NCI-H1436 treated with DMSO at 0.1 percent for 48 hours (cell line): ENCODE data around the gene HDAC8.
A peak's percentile ranks its signal among the peaks of the same experiment; 100 is the strongest.
"Not testable (repeated sequence)": the region's sequence is repeated elsewhere in the genome, so short reads cannot be mapped to it uniquely, and the experiment has no call there.

Source experiments
- DNase-seq: peaks from one replicate; lab custom pipeline; 2025; lab: John Stamatoyannopoulos, UW

Gene HDAC8

DNA sequence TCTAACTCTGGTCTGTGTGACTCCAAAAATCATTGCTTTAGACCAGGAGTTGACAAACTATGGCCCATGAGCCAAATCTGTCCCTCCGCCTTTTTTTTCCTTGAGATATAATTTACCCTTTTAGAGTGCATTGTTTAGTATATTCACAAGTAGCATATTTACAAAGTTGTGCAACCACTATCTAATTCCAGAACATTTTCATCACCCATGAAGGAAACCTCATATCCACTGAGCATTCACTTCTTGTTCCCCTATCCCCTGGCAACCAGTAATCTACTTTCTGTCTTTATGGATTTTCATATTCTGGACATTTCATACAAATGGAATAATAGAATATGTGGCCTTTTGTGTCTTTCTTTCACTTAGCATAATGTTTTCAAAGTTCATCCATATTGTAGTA, 199.5 kb downstream of the HDAC8 start:
- DNase-seq, result no peak

DNA sequence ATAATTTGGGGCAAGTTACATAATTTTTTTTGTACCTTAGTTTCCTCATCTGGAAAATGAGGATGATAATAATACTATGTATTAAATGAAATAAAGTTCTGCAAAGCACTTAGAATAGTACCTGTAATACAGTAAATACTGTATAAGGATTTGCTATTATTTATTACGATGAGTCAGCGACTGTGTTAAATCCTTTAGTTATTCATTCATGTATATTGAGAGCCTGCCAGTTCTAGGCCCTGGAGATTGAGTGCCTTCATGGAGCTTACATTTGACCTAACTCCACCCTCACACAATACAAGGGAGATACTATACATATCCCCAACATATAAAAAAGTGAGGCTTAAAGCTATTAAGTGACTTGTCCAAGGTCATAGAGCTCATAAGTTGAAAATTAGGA, 199.9 kb downstream of the HDAC8 start:
- DNase-seq, result no peak

DNA sequence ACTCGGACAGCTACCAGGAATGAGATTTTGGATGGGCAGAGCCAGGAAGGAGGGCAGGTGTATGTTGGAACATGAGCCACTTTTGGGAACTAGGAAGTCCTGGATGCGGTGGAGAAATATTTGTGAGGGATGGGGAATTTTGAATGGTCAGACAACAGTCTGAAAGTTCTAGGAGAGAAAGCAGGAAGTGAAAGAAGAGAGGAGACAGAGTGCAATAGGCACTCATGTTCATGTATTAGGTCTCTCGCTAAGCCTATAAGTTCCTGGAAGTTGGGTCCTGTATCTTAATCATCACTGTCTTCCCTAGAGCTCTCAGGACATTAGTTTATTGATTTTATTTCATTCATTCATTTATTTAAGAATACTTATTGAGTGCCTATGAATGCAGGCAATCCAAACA, 201.2 kb downstream of the HDAC8 start:
- DNase-seq, result no peak

- no peak for DNase-seq
These were observed 203.8 kb downstream of the HDAC8 start for GRCh38 chrX:72368796-72369195.

- peak; percentile 1 for DNase-seq
These were observed 205.1 kb downstream of the HDAC8 start for GRCh38 chrX:72367516-72367915.

- no peak for DNase-seq
These were observed 205.8 kb downstream of the HDAC8 start for GRCh38 chrX:72366701-72367454.

DNA sequence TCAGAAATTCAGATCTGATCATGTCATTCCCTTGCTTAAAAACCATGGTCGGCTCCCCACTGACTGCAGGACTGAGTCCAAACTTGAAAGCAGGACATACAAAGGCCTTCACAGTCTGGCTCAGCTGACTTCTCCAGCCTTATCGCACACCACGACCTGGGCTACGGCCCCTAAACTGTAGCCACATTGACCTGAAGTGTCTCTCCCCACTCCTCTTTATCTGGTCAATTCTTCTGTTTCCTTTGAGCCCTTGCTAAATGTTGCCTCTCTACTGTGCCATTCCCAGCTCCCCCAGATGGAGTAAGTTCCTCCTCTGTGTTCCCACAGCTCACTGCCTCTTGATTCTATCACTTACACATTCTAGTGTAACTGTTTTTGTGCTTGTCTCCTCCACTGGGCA, 206.5 kb downstream of the HDAC8 start:
- DNase-seq, result no peak

- no peak for DNase-seq
These were observed 207.5 kb downstream of the HDAC8 start for GRCh38 chrX:72365126-72365525.

DNA sequence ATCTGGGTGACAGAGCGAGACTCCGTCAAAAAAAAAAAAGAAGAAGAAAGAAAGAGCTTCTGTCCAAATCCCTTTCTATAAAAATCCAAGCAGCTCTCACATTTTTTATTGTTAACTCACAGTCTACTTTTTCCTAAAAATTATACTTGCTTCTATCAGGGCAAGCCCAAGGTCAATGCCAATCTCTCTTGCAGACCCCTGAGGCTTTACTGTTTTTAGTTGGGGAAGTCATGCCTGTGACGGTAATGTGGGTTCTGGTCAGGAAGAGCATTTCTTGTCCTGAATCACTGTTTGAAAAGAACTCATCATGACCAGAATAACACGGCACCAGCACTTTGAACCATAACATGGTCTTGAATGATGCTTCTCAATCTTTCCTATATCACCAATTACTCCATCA, 212.3 kb downstream of the HDAC8 start:
- DNase-seq, result no peak

DNA sequence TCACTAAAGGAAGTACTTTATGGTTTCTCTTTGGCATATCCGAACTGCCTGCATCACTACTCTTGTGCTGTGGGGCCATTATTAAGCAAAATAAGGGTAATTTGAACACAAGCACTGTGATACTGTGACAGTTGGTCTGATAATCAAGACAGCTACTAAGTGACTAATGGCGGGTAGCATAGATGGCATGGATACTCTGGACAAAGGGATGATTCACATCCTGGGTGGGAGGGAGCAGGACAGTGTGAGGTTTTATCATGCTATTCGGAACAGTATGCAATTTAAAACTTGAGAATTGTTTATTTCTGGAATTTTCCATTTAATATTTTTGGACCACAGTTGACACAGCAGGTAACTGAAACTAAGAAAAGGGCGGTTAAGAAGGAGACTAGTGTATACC, 214.3 kb downstream of the HDAC8 start:
- DNase-seq, result no peak

DNA sequence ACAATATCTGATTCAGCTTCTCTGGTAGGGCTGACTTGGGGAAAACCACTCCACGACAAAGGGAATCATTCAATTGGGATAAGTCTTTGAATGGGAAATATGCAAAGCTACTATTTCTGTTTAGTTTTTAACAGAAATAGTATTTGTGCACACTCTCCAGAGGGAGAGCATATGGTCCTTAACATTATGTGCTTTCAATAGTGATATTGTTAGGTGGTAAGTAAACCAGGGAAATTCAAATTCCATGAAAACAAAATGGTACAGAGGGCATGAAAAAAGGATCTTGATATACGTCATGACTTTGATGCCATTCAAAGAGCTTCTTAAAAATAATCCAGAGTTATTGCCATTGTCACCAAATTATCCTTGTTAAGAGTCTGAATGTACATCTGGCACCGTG, 219.9 kb downstream of the HDAC8 start:
- DNase-seq, result no peak

DNA sequence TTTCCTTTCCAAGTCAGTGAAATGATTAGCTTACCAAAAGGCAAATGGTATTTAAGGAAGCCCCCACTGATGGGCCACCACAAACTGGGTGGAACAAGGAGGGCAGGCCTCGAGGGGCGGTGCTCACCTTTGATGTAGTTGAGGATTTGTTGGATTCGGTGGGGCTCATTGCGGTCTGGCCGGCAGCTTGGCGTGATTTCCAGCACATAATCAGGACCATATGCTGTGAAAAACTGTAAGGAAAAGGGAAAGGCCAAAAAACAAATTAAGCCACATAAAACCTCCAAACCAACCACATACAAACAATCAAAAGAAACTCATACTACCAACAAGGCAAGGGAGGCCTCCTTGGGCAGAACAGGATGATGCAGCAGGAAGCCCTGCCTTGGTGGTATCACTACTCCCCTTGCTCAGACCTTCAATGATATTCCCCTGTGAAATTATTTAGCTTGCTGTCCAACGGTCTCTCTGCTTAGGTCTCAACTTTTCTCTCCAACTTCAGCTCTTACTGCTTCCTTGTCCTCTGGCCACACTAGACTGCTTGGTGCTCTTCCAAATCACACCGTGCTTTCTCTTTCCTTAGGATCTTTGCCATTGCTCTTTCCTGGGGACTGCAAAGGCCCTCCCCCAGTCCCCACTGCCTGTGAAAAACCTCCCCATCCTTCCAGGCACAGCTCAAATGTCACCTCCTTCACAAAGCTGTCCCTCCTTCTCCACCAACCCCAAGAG, 220.9 kb downstream of the HDAC8 start:
- no peak for DNase-seq

GRCh38 chrX:72349190-72349589, 223.5 kb downstream of the HDAC8 start:
- no peak for DNase-seq

GRCh38 chrX:72348247-72348979, 224.2 kb downstream of the HDAC8 start:
- no peak for DNase-seq

GRCh38 chrX:72347366-72347765, 225.3 kb downstream of the HDAC8 start:
- DNase-seq, result no peak

- DNase-seq, result no peak
These were observed 226.2 kb downstream of the HDAC8 start for GRCh38 chrX:72346302-72346949.

GRCh38 chrX:72340626-72341025, 232.0 kb downstream of the HDAC8 start:
- no peak for DNase-seq

GRCh38 chrX:72340041-72340440, 232.6 kb downstream of the HDAC8 start:
- DNase-seq, result no peak

DNA sequence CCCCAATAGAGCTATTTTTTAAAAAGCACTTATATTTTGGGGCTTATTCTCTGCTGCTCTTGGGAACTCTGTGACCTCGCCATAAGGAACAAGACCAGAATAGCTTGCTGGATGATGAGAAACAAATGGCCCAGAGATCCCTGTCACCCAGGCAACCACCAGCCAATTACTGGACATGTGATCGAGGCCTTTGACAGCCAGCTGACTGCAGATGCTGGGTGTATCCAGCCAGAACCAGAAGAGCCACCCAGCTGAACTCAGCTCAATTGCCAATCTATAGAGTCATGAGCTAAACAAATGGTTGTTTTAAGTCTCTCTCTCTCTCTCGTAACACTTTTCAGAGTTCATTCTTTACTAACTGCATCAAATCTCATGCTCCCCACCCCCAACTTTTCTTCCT, 242.5 kb downstream of the HDAC8 start:
- DNase-seq, result no peak

DNA sequence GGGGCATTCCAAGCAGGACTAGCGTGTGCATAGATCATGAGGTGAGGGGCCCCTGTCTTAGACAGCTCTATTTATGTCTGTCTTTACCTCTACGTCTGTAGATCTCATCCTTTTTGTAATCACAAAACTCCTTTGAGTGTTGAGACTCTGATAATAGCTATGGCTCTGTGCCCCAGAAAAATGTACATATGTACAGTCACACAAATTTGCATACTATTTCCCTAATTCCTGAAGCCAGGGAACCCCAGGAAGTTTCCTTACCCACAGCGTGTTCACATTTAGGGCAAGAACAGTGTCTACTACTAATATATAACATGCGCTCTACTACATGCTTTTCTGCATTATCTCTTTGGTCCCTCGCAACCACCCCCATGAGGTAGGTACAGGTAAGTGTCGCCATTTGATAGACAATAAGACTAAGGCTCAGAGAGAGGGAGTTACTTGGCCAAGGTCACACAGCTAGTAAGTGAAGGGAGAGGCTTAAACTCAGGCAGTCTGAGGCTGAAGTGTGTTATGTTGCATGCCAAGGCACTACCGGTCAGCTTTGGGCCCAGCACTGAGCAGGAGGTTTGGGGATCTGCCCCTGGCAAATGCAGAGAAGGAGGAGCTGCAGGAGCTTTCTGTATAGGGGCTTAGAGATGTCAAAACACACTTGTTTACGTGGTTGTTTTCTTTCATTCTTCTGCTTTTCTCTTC, 245.9 kb downstream of the HDAC8 start:
- DNase-seq, result no peak

DNA sequence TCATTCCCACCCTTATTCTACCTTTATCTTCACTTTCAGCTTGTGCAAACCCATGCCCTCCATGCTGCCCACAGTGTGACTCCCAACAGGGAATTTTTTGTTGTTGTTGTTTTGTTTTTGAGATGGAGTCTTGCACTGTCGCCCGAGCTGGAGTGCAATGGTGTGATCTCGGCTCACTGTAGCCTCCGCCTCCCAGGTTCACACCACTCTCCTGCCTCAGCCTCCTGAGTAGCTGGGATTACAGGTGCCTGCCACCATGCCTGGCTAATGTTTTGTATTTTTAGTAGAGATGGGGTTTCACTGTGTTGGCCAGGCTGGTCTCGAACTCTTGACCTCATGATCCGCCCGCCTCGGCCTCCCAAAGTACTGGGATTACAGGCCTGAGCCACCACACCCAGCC, 253.0 kb downstream of the HDAC8 start:
- not testable (repeated sequence) for DNase-seq

DNA sequence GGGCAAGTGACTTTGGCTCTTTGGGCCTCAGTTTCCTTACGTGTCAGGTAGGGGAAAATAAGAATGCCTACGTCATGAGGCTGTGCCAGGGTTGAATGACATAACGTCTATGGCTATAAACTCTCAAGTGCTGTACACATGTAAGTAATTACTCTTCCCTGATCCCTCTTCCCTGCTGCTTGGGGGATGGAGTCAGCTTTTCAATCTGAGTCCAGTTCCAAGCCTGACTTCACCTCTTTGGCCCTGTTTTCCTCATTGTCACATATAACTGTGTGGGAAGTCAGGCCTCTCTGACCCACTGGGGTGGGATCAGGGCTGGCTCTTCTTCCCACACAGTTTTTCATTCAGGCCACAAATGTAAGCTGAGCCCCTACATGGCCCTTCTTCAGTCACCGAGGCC, 255.5 kb downstream of the HDAC8 start:
- no peak for DNase-seq
